SK-N-MC (cell line): ENCODE measurements around the gene SULT1C2.
"Not testable (repeated sequence)": the region's sequence is repeated elsewhere in the genome, so short reads cannot be mapped to it uniquely, and the experiment has no call there.

Experiments used
- DNase-seq: peaks from one replicate; pipeline ENCODE4 v3.0.0-alpha.2; 2011; ENCODE audit warnings: low read depth, low spot score
- H3K27ac ChIP-seq: fragments of 200-600 bp; sonication (generic); 2 replicates; pipeline ENCODE4 v1.5.1; 2016; ENCODE audit warnings: mixed run types
- H3K36me3 ChIP-seq: fragments of 200-600 bp; sonication (generic); 2 replicates; pipeline ENCODE4 v1.6.1; 2017; ENCODE audit warnings: antibody characterized with exemption, low read length, mixed read lengths; ENCODE audit not compliant: insufficient read depth
- H3K4me3 ChIP-seq: fragments of 200-600 bp; sonication (generic); 2 replicates; pipeline ENCODE4 v1.5.1; 2016
- H3K9ac ChIP-seq: fragments of 200-600 bp; sonication (generic); 2 replicates; pipeline ENCODE4 v1.8.0; 2017; ENCODE audit warnings: mixed run types, mixed read lengths; ENCODE audit not compliant: insufficient read length
- H3K9me3 ChIP-seq: fragments of 200-600 bp; sonication (generic); 2 replicates; pipeline ENCODE4 v1.6.1; 2017; ENCODE audit warnings: low read depth, mild to moderate bottlenecking, antibody characterized with exemption, low read length, moderate library complexity, mixed read lengths
- EZH2 ChIP-seq: fragments of 200-600 bp; sonication (generic); IDR thresholded peaks from one replicate; pipeline ENCODE4 v1.6.1; 2017; ENCODE audit warnings: antibody characterized with exemption
- FOXP2 ChIP-seq: optimal IDR thresholded peaks from 2 replicates; pipeline ENCODE3; 2011; ENCODE audit warnings: mild to moderate bottlenecking, moderate library complexity; ENCODE audit not compliant: insufficient read depth; ENCODE audit errors: extremely low read length, control extremely low read depth
- POLR2AphosphoS5 ChIP-seq: IDR thresholded peaks from 2 replicates; pipeline ENCODE4 v1.6.1; 2012; ENCODE audit warnings: mild to moderate bottlenecking, low read depth, low read length, borderline replicate concordance

SULT1C2 gene

DNA sequence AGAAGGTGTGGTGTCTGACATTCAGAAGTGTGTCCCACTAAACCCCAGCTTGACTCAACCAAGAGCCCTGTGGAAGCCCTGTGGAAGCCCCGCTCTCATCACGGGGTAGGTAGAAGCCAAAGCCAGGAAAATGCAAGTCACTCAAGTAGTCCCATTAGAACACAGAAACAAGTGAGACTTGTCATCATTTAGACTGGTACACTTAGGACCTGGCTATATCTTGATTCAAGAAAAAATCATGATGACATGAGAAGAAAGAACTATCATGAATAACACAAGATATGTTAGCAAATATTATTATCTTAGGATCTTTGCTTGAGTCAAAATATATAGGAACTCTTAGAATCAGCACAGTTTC, 60.9 kb downstream of the SULT1C2 start:
- DNase-seq: no peak
- no peaks in the 10 kb centered on the region for H3K36me3 ChIP-seq
- H3K27ac ChIP-seq: no peak overlapping the region
- TF ChIP-seq POLR2AphosphoS5 (no peak), EZH2 (no peak), FOXP2 (no peak)
- no peak overlapping the region for H3K9ac ChIP-seq
- no peak overlapping the region for H3K4me3 ChIP-seq
- no peaks in the 10 kb centered on the region for H3K9me3 ChIP-seq

DNA sequence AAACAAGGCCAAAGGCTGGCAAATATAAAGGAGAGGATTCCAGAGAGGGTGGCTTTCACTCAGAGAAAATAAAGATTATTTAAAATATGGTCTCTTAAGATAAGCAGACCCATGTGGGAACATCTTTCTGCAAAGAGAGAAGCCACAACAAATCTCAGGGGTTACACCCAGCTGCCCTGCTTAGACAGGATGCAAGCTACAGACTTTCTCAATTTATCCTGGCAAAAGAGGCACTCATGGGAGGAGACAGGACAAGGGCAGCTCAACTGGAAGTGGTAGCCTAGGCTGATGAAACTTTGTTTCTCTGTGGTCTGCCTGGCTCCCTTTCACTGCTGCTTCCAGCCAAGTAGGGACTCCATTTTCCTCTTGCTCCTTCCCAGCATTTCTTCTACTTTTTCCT, 63.2 kb downstream of the SULT1C2 start:
- H3K27ac ChIP-seq: no peak overlapping the region
- no peak overlapping the region for H3K4me3 ChIP-seq
- DNase-seq: no peak
- H3K9me3 ChIP-seq: no peaks in the 10 kb centered on the region
- no peak for TF ChIP-seq EZH2
- no peak for TF ChIP-seq FOXP2
- no peak for TF ChIP-seq POLR2AphosphoS5
- no peak overlapping the region for H3K9ac ChIP-seq
- H3K36me3 ChIP-seq: no peaks in the 10 kb centered on the region

DNA sequence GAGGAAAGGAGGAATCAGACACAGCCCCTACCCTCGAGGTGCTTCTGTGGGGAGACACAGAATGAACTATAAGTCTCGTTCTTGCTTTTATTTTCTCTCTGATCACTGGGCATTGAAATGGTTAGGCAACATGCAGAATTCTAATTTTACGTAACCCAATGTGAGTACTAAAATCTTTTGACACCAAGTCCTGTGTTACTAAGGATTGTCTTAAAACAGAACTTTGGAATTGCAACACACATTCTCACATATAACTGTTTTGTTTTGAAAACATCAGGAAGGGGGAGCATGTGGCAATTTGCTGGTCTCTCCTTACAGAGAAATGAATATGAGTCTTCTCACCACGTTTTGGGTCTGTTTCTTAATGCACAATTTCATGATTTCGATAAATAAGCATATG, 65.4 kb downstream of the SULT1C2 start:
- Histone ChIP-seq H3K36me3 (no peaks in the 10 kb centered on the region), H3K4me3 (no peak overlapping the region), H3K27ac (no peak overlapping the region), H3K9me3 (no peaks in the 10 kb centered on the region), H3K9ac (no peak overlapping the region)
- TF ChIP-seq FOXP2: no peak
- TF ChIP-seq EZH2: no peak
- TF ChIP-seq POLR2AphosphoS5: no peak
- no peak for DNase-seq

DNA sequence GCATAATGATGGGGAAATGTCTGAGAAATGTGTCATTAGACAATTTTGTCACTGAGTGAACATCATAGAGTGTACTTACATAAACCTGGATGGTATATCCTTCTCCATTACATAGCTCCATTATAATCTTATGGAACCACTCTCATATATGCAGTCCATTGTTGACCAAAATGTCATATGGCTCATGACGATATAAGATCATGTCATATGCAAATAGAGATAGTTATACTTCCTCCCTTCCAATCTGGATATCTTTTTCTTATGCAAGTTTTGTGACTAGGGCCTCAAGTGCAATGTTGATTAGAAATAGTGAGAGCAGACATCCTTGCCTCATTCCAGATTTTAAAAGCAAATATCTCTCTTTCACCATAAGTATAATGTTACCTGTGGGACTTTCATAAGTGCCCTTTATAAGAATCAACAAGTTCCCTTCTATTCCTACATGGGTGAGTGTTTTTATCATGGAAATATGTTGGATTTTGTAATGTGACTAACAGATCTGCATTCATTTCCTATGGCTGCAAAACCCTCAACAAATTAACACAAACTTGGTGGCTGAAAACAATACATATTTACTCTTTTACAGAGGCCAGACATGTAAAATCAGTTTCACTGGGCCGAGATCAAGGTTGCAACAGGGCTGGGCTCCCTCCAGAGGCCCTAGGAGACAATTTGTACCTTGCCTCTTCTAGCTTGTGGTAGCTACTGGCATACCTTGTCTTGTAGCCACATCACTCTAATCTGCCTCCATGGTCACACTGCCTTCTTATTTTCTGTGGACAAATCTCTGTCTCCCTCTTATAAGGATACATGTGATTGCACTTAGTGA, 67.4 kb downstream of the SULT1C2 start:
- Histone ChIP-seq H3K27ac (no peak overlapping the region), H3K9me3 (no peaks in the 10 kb centered on the region), H3K4me3 (no peak overlapping the region), H3K36me3 (no peaks in the 10 kb centered on the region), H3K9ac (no peak overlapping the region)
- no peak for DNase-seq
- TF ChIP-seq FOXP2 (no peak), EZH2 (no peak), POLR2AphosphoS5 (no peak)

DNA sequence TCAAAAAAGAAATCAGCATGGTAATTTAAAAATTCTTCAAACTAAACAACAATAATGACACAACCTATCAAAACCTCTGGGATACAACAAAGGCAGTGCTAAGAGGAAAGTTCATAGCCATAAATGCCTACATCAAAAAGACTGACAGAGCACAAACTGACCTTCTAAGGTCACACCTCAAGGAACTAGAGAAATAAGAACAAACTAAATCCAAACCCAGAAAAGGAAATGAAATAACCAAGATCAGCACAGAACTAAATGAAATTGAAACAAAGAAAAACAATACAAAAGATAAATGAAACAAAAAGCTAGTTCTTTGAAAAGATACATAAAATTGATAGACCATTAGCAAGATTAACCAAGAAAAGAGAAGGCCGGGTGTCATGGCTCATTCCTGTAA, 70.6 kb downstream of the SULT1C2 start:
- not testable (repeated sequence) for H3K4me3 ChIP-seq, DNase-seq, H3K9me3 ChIP-seq, H3K36me3 ChIP-seq, H3K27ac ChIP-seq, H3K9ac ChIP-seq
